K562 (cell line): Measurements from ENCODE around the gene PRODH. TPM values are rescaled to one million over a fixed set of nuclear protein-coding genes. Genes with fewer than 3 reads are reported as not detected.
A peak's percentile ranks its signal among the peaks of the same experiment; 100 is the strongest.
"Not testable (repeated sequence)": the region's sequence is repeated elsewhere in the genome, so short reads cannot be mapped to it uniquely, and the experiment has no call there.

Experiments used
- ATAC-seq: fragments of 200-7000 bp; cut with Tn5 transposase; 3 replicates; pipeline ENCODE4 v1.9.1; 2020; ENCODE audit warnings: moderate library complexity
- BruUV-seq: library from RNA; stranded (reverse); fragments of 400-500 nt; replicated peaks from 2 replicates; lab custom pipeline; 2021; lab: Mats Ljungman, UMichigan
- CTCF ChIA-PET: fragments of 300-600 bp; formaldehyde crosslinking; extraction: SDS; loops from one replicate; lab custom pipeline; 2021; ENCODE audit warnings: low intra/inter-chr PET ratio; lab: Yijun Ruan, JAX
- POLR2A ChIA-PET: fragments of 300-600, 350-650 bp; sonication (Branson Sonifier 250); formaldehyde crosslinking; extraction: SDS; loops from one replicate; lab custom pipeline; 2021; ENCODE audit warnings: antibody characterized with exemption, inconsistent platforms; lab: Yijun Ruan, JAX
- DNase-seq, 4 experiments: peaks; one replicate each; pipeline versions ENCODE4 v3.0.0 to v3.0.0-alpha.2; 2011 to 2018; ENCODE audit warnings: low spot score in 3 of 4, mixed read lengths in 3 of 4; ENCODE audit errors: extremely low read depth in 1 of 4
- FAIRE-seq: peaks from 2 replicates; lab custom pipeline; 2011; peaks lifted over from hg19 to GRCh38; lab: Jason Lieb, UNC
- H2AFZ ChIP-seq: 2 replicates; pipeline ENCODE4 v1.6.0; 2011; ENCODE audit warnings: low read depth, low read length, control low read depth, inconsistent platforms
- H3K27ac ChIP-seq: fragments of 200-600 bp; 3 replicates; pipeline ENCODE4 v1.8.0; 2011; ENCODE audit warnings: low read depth, mild to moderate bottlenecking, control low read depth, inconsistent platforms, low read length, moderate library complexity, mixed read lengths; ENCODE audit errors: extremely low read depth
- H3K27me3 ChIP-seq, 2 experiments: fragments of 300-600 bp in 1 of 2; 2 replicates in 1 of 2; 3 replicates in 1 of 2; pipeline versions ENCODE4 v1.6.0 to v1.8.0; 2011; ENCODE audit warnings: inconsistent platforms in 2 of 2, low read length in 2 of 2, mild to moderate bottlenecking in 1 of 2, mixed read lengths in 1 of 2, moderate library complexity in 1 of 2; ENCODE audit not compliant: control insufficient read depth in 2 of 2, insufficient read depth in 2 of 2
- H3K36me3 ChIP-seq: fragments of 300-600 bp; 3 replicates; pipeline ENCODE4 v1.8.0; 2011; ENCODE audit warnings: mild to moderate bottlenecking, low read length, inconsistent platforms; ENCODE audit not compliant: control insufficient read depth, insufficient read depth
- H3K4me1 ChIP-seq, 2 experiments: fragments of 200-600 bp in 1 of 2; replicated peaks in 1 of 2; 2 replicates in 1 of 2; 3 replicates in 1 of 2; pipeline versions ENCODE4 v1.5.1 to v1.8.0; 2011; ENCODE audit warnings: inconsistent platforms in 2 of 2, low read length in 2 of 2, mild to moderate bottlenecking in 1 of 2, mixed read lengths in 1 of 2, moderate library complexity in 1 of 2; ENCODE audit not compliant: control insufficient read depth in 2 of 2, insufficient read depth in 2 of 2
- H3K4me2 ChIP-seq: 2 replicates; pipeline ENCODE4 v1.6.1; 2011; ENCODE audit warnings: low read length, control low read depth, inconsistent platforms, mixed read lengths; ENCODE audit not compliant: insufficient read depth
- H3K4me3 ChIP-seq: fragments of 200-600 bp; sonication (generic), shearing (Covaris generic); 2 replicates; pipeline ENCODE4 v1.5.1; 2016; ENCODE audit warnings: control low read depth, inconsistent platforms
- H3K79me2 ChIP-seq: fragments of 200-600 bp; 3 replicates; pipeline ENCODE4 v1.8.0; 2011; ENCODE audit warnings: low read length, inconsistent platforms; ENCODE audit not compliant: control insufficient read depth, insufficient read depth
- H3K9ac ChIP-seq, 2 experiments: 2 replicates each; pipeline versions ENCODE4 v1.6.0 to v1.6.1; 2011; ENCODE audit warnings: low read depth in 2 of 2, low read length in 2 of 2, control low read depth in 1 of 2, inconsistent platforms in 1 of 2, mild to moderate bottlenecking in 1 of 2, mixed read lengths in 1 of 2; ENCODE audit not compliant: insufficient read depth in 1 of 2
- H3K9me1 ChIP-seq: one replicate; pipeline ENCODE4 v1.6.0; 2011; ENCODE audit warnings: inconsistent platforms, mild to moderate bottlenecking, low read length, moderate library complexity; ENCODE audit not compliant: control insufficient read depth, insufficient read depth
- H3K9me3 ChIP-seq: replicated peaks from 2 replicates; pipeline ENCODE4 v1.5.1; 2011; ENCODE audit warnings: low read depth, low read length, inconsistent platforms; ENCODE audit not compliant: control insufficient read depth, insufficient read depth
- H4K20me1 ChIP-seq: replicated peaks from 2 replicates; pipeline ENCODE4 v1.6.1; 2011; ENCODE audit warnings: low read length, inconsistent platforms, mixed read lengths; ENCODE audit not compliant: control insufficient read depth, insufficient read depth
- WGBS: fragments of 100-300 bp; shearing (Covaris generic); methylation state at CpG from one replicate; pipeline ENCODE4 v1.1.6; 2016; ENCODE audit warnings: low coverage, mixed read lengths; ENCODE audit not compliant: insufficient coverage; ENCODE audit errors: missing lambda C conversion rate; 5-methylcytosine and 5-hydroxymethylcytosine counted together
- in situ Hi-C: fragments of 300-500 bp; cut with MboI; formaldehyde crosslinking; loops from 4 replicates; pipeline ENCODE4 v1.15.0; 2018; ENCODE audit warnings: inconsistent platforms, mixed read lengths
- intact Hi-C: fragments of 100-400 bp; cut with micrococcal nuclease; formaldehyde crosslinking; loops from 2 replicates; pipeline ENCODE4 v1.14.2; 2022
- polyA plus RNA-seq, 8 experiments: library from polyadenylated mRNA; depleted of rRNA in 4 of 8; stranded (reverse) in 5 of 8; unstranded in 3 of 8; fragments of >200 nt; fragmentation: Nextera tagmentation in 2 of 8; fragmentation: Illumina TruSeq in 1 of 8; extraction: Ambion mirVana in 2 of 8; extraction: Trizol in 1 of 8; gene quantifications; 2 replicates each; pipeline versions ENCODE4 v1.2.1 to v1.2.3, GENCODE V29; 2011 to 2014; ENCODE audit warnings: inconsistent platforms in 1 of 8, missing spikeins in 1 of 8
- total RNA-seq, 7 experiments: library from RNA; depleted of rRNA in 6 of 7; stranded (reverse); fragments of >200 nt in 6 of 7; fragmentation: Illumina TruSeq in 2 of 7; extraction: Trizol in 2 of 7; gene quantifications; 2 replicates each; pipeline versions ENCODE4 v1.2.1 to v1.2.3, GENCODE V29; 2011 to 2021; ENCODE audit warnings: low replicate concordance in 1 of 7

The PRODH gene
- total and polyA plus RNA-seq, 9 of the 15 experiments (the other 6 are each of a cell fraction or from before 2014, with no cell fraction given): 0.07 to 0.11 TPM; not detected in 7

DNA sequence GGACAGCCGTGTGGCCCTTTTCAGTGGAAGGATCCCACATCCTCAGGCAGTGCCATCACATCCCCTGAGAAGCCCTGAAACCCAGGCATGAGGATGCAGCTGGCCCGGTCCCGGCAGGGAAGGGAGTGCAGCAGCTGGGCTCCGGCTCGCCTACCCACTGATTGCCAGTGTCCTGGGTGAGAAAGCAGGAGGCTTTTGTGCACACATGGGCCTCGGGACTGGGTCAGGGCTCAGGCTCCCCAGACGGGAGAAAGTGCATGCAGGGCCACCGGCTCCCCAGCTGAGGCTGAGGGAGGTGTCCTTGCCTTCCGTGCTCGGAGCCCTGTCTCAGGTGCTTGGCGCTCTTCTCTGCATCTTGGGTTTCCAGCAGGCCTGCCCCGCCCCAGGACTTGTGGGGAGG lies 23.6 kb upstream of the PRODH start:
- H3K4me3 ChIP-seq, H3K79me2 ChIP-seq, POLR2A ChIA-PET, H3K27ac ChIP-seq, H3K9ac ChIP-seq, DNase-seq, intact Hi-C loops, H2AFZ ChIP-seq, BruUV-seq, H3K9me3 ChIP-seq, H3K36me3 ChIP-seq, H3K4me2 ChIP-seq, CTCF ChIA-PET, H3K9me1 ChIP-seq, in situ Hi-C loops, H3K4me1 ChIP-seq: not testable (repeated sequence)
- FAIRE-seq: peak; percentile 67
- WGBS: 1% methylated on average over 7 of the region's 12 CpGs
- peak; percentile 14; the same call in 2 of the 3 replicates for ATAC-seq
- peaks cover 4 to 36% of the 10 kb centered on the region in 2 experiments; a peak in 3 of 5 replicates for H3K27me3 ChIP-seq
- H4K20me1 ChIP-seq: peaks cover 12% of the 10 kb centered on the region

DNA sequence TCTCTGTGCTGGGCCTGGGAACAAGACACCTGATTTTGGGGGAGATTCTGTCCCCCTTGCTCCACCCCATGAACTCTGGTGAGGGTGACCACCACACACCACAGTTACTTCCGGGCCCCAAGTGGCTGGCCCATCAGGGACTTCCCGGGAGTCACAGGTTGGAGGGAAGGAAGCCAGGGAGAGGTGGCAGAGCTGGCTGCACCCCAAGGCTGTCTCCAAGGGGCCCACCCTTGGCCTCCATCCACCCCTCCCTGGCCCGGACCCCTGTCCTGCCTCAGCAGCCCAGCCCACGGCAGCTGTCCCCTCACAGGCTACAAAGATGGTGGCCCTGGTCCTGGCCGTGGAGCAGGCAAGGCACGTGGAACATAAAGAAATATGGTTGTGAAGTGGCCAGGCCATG lies 23.2 kb upstream of the PRODH start:
- H3K79me2 ChIP-seq, H3K27ac ChIP-seq, in situ Hi-C loops, H3K9ac ChIP-seq, H3K9me3 ChIP-seq, H2AFZ ChIP-seq, ATAC-seq, H3K4me3 ChIP-seq, H3K9me1 ChIP-seq, H3K4me1 ChIP-seq, FAIRE-seq, intact Hi-C loops, H3K36me3 ChIP-seq, BruUV-seq, DNase-seq, H3K4me2 ChIP-seq, POLR2A ChIA-PET, CTCF ChIA-PET: not testable (repeated sequence)
- 11% methylated on average over 5 of the region's 6 CpGs for WGBS
- Histone ChIP-seq H4K20me1 (peaks cover 13% of the 10 kb centered on the region), H3K27me3 (peaks cover 4 to 36% of the 10 kb centered on the region in 2 experiments; a peak in 3 of 5 replicates)
